ENCODE data around the gene CYB561D2.

DNA sequence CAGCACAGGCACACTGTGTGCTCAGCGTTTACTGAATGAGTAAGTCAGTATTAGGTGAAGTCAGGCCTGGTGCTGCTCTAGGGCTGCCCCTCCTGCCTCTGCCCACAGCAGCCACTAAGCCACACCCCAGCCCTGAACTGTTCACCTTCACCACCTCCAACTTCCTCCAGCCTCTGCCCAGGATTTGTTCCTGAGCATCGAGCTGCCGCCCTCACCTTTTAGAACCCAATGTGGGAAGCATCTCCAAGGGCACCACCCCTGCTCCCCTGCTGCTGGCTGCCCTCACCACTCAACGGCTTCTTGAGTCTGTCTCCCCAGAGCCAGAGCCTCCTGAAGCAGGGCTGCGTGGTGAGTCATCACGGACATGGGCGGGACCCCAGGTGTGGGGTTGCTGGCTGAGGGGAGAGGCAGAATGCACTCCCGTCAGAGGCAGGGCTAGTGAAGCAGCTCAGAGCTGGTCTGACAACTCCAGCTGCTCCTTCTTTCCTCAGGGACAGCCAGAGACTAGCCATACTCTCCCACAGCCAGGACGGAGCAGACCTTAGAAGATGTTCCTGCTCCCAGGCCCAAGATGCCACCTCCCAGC, 33.9 kb upstream of the CYB561D2 start:
- TF ChIP-seq POLR2A (IDR thresholded peaks at IDR 0.05; ENCODE audit: low read depth) (no peak), POLR2AphosphoS5 (IDR thresholded peaks at IDR 0.05) (no peak), EP300 (IDR thresholded peaks at IDR 0.05) (no peak)
- TF ChIP-seq, protein P1, sequence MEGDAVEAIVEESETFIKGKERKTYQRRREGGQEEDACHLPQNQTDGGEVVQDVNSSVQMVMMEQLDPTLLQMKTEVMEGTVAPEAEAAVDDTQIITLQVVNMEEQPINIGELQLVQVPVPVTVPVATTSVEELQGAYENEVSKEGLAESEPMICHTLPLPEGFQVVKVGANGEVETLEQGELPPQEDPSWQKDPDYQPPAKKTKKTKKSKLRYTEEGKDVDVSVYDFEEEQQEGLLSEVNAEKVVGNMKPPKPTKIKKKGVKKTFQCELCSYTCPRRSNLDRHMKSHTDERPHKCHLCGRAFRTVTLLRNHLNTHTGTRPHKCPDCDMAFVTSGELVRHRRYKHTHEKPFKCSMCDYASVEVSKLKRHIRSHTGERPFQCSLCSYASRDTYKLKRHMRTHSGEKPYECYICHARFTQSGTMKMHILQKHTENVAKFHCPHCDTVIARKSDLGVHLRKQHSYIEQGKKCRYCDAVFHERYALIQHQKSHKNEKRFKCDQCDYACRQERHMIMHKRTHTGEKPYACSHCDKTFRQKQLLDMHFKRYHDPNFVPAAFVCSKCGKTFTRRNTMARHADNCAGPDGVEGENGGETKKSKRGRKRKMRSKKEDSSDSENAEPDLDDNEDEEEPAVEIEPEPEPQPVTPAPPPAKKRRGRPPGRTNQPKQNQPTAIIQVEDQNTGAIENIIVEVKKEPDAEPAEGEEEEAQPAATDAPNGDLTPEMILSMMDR (IDR thresholded peaks at IDR 0.05): no peak

All from esophagus muscularis mucosa (tissue), 4 donors.